HG03139 (cell line): Measurements from ENCODE around the gene ZDHHC15.
"Not testable (repeated sequence)": the region's sequence is repeated elsewhere in the genome, so short reads cannot be mapped to it uniquely, and the experiment has no call there.

Experiments
- ATAC-seq: cut with Tn5 transposase; IDR thresholded peaks from one replicate; pipeline ENCODE4 v1.9.1; 2021; ENCODE audit not compliant: unreplicated experiment

ZDHHC15 gene, protein sequence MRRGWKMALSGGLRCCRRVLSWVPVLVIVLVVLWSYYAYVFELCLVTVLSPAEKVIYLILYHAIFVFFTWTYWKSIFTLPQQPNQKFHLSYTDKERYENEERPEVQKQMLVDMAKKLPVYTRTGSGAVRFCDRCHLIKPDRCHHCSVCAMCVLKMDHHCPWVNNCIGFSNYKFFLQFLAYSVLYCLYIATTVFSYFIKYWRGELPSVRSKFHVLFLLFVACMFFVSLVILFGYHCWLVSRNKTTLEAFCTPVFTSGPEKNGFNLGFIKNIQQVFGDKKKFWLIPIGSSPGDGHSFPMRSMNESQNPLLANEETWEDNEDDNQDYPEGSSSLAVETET

DNA sequence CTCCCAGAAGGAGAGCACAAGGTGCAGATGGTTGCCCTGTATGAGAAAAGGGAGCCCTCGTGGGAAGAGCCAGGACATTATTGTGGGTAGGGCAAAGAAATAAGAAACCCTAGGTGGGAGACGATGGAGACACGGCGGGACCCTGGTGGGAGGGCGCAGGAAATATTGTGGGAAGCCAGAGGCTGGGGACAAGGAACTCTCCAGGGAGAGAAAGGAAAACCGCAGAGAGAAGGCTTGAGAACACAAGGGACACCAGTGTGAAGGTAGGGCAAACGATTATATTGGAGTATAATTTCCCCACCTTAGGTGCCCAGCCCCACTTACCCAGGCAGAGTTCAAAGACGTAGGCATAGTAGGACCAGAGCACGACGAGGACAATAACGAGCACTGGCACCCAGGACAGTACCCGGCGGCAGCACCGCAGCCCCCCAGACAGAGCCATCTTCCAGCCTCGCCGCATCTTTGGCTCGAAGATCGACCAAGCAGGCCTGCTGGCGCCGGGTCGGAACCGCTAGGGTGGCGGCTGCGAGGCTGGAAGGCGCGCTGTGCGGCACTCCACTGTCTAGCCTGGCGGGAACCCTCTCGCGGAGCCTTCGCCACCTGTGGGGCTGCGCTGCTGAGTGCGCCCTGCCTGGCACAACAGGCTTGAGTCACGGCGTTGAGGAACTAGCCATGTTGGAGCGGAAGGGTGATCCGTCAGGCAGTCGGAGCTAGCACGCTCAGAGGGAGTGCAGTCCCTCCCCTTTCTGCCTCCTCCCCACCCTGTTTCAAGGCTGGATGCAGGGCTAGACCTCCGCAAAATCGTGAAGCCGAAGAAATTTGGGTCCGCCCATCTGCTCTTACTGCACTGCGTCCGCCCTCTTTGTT lies at the start of gene ZDHHC15:
Gene ZDHHC15 (minus strand): TSS at position 473 of the 867 bp plus-strand sequence. CDS start 13 bp downstream, at position 460.
- no peak for ATAC-seq

DNA sequence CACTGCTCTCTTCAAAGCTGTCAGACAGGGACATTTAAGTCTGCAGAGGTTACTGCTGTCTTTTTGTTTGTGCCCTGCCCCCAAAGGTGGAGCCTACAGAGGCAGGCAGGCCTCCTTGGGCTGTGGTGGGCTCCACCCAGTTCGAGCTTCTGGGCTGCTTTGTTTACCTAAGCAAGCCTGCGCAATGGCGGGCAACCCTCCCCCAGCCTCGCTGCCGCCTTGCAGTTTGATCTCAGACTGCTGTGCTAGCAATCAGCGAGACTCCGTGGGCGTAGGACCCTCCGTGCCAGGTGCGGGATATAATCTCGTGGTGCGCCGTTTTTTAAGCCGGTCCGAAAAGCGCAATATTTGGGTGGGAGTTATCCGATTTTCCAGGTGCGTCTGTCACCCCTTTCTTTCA lies 37.7 kb upstream of the ZDHHC15 start:
- ATAC-seq, result not testable (repeated sequence)

DNA sequence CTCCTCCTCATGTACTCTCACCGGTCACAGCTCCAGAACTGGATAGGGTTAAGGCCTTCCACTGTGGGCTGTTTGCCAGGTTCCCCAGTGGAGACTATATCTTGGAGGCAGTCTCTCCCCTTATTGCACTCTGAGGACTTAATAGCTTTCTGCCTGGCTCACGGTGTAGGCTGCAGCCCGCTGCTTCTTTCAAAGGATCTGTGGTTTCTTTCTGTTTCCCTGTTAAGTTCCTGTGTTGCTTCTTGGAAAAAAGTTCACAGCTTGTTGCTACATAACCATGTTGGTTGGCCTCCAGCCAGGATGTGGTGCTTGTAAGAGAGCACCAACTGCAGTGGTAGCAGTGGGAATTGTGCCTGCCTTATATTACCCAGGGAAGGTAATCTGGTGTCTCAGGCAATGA lies 24.9 kb upstream of the ZDHHC15 start:
- no peak for ATAC-seq

DNA sequence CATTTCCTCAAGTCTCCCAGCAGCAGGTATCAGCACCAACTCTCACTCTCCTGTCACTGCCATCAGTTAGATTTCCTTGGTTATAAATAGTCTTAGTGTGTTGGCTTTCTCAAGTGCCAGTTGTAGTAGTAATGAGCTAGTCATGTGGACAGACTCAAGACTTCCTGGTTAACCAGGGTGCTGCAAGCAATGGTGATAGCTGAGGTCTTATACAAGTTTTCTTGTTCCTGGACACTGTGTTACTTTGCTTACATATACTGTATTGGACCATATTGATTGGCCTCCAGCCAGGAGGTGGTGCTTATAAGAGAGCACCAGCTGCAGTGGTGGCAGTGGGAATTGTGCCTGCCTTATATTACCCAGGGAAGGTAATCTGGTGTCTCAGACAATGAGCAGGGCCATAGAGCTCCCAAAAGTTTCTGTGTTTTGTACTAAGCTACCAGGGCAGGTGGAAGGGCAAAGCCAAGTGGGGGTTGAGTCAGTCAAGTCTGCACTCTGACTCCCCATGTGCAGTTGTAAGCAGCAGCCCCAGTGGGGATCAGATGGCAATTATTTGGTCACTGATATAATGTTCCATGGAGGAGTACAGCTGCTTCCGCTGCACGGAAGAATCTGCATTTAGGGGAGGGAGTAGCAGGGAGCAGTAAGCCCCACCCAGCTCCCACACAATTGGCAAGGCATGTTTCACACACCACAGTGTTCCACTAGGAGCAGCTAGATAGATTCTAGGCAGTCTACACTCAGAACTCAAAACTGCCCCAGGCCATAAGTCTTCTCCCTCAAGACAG lies 24.1 kb upstream of the ZDHHC15 start:
- ATAC-seq, result no peak

DNA sequence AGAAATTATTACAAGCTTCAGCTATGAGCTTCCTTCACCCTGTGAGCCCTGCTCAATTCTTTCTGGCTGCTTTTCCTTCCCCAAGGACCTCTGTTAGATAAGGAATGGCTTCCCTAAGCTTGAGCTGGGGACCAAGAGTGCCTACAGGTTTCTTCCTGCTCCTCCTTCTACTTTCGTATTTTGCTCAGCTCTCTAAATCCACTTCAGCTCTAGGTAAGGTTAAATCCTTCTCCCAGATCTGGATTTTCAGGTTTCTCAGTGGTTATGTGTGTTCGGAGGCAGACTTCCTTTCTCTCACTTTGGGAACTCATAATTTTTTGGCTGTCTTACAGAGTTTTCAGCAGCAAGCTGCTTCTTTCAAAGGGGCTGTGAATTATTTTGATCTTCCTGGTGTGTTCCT lies 21.9 kb upstream of the ZDHHC15 start:
- ATAC-seq, result no peak

DNA sequence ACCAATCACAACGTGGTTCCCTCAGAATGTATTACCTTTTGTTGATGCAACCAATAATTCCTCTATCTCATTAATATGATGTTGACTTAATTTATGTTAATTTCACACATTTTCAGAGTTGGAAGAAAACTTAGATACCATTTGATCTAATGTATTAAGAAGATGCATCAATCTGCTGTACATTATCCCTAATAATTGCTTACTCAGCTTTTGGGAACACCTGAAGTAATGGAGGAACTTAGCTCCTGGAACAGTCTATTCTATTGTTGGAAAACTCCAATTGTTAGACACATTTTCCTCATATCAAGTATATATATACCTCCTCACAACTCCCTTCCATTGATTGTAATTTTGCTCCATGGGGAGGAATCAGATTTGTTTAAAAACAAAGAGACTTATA lies 38.9 kb downstream of the ZDHHC15 start:
- ATAC-seq, result no peak

DNA sequence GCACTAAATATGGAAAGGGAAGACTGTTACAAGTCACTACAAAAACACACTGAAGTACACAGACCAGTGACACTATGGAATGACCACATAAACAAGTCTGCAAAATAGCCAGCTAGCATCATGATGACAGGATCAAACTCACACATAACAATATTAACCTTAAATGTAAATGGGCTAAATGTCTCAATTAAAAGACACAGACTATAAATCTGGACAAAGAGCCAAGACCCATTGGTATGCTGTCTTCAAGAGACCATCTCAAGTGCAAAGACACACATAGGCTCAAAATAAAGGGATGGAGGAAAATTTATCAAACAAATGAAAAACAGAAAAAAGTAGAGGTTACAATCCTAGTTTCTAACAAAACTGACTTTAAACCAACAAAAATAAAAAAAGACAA lies 61.1 kb downstream of the ZDHHC15 start:
- ATAC-seq, result not testable (repeated sequence)

DNA sequence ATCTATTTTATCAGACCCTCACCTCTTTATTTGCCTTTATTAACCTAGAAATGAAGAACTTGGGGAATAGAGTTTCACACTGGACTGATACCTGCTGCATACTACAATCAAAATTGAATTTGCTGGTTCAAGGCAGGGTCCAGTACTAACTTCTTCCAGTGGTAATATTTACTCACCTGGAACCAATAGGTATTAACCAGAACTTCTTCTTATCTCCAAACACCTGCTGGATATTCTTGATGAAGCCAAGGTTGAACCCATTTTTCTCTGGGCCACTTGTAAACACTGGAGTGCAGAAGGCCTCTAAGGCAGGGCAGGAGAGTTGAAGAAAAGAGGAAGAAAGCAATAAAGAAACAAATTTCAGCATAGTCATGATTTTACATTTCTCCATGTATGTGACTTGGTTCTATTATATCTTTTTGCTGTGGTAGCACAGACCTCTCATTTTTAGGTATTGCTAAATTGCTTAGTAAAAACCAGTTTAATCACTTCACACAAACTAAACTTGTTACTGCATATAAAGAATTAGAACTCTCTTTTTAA lies 101.1 kb downstream of the ZDHHC15 start:
- ATAC-seq, result no peak

DNA sequence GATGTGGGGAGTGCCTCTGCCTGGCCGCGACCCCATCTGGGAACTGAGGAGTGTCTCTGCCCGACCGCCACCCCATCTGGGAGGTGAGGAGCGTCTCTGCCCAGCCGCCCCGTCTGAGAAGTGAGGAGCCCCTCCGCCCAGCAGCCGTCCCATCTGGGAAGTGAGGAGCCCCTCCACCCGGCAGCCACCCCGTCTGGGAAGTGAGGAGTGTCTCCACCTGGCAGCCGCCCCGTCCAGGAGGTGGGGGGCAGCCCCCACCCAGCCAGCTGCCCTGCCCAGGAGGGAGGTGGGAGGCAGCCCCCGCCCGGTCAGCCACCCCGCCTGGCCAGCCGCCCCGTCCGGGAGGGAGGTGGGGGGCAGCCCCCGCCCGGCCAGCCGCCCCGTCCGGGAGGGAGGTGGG lies 115.7 kb downstream of the ZDHHC15 start:
- not testable (repeated sequence) for ATAC-seq

DNA sequence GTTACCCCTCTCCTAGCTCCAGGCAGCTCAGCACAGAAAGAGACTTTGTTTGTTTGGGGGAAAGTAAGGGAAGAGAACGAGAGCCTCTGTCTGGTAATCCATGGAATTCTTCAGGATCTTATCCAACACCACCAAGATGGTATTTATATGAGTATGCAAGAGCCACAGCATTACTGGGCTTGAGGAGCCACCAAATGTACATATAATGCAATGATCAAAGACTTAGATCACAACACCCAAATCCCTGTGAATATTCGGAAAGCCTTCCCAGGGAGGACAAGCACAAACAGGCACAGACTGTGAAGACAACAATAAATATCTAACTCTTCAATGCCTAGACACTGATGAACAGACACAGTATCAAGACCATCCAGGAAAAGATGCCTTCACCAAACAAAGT lies 132.4 kb downstream of the ZDHHC15 start:
- no peak for ATAC-seq

DNA sequence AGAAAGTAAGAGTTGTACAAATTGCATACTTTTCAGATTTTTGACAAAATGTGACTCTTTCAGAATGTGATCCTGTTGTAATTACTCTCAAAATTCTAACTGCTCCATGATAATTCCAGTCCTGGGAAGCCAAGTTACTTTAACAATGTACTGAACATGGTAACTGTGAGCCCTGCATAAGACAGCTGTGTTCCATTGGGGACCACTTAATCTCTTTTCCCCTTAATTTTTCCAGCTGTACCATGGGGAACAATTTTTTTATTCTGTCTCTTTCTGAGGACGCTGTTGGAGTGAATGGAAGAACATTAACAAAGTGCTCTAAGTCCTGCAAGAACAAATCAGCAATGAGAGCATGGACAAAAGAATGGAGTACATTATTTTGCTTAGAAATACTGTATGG lies 153.1 kb downstream of the ZDHHC15 start:
- ATAC-seq, result no peak

DNA sequence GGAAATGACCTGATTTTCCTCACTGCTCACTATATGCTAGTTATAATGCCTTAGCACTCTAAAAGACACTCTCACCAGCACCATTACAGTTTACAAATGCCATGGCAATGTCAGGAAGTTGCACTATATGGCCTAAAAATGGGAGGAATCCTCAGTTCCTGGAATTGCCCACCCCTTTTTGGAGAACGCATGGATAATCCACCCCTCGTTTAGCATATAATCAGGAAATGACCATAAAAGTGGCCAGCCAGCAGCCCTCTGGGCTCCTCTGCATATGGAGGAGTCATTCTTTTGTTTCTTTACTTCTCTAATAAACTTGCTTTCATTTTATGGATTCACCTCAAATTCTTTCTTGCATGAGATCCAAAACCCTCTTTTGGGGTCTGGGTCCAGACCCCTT lies 156.0 kb downstream of the ZDHHC15 start:
- ATAC-seq, result no peak

DNA sequence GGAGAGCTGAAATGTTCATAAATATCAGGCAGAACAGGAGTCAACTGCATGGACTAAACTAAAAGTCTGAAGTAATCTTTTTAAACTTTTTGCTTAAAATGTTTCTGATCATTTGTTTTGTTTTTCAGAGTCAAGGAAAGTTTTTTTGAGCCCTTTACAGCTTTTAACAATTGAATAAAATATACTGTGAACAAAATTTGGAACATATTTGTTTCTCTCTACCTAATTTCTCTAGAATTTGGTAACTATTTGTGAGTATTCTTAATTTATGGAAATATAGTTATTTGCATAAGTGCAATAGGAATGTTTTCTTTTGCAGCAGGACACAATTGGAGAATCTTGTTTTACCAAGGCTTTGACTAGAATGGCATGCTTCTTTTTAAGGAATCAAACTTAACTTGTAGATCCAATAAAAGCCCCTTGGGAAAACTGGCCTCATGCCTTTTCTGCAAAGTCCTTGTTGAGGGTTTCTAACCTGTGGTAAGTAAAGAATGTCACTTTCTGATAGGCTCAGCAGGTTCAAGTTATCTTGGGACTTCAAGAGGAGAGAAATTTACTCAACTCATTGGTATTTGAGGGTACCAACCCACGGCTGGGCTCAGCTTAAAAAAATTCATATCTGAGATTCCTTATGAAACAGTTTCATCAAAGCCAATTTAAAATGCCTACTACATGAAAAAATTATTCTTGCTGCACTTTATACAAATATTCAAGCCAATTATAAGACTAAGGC lies 157.4 kb downstream of the ZDHHC15 start:
- no peak for ATAC-seq

DNA sequence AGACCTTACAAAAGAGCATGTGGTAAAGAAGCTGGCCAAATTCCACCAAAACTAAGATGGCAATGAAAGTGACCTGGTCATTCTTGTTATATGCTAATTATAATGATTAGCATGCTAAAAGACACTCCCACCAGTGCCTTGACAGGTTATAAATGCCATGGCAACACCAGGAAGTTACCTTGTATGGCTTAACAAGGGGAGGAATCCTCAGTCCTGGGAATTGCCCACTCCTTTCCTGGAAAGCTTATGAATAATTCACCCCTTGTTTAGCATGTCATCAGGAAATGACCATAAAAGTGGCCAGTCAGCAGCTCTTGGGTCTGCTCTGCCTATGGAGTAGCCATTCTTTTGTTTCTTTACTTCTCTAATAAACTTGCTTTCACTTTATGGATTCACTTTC lies 161.0 kb downstream of the ZDHHC15 start:
- no peak for ATAC-seq

DNA sequence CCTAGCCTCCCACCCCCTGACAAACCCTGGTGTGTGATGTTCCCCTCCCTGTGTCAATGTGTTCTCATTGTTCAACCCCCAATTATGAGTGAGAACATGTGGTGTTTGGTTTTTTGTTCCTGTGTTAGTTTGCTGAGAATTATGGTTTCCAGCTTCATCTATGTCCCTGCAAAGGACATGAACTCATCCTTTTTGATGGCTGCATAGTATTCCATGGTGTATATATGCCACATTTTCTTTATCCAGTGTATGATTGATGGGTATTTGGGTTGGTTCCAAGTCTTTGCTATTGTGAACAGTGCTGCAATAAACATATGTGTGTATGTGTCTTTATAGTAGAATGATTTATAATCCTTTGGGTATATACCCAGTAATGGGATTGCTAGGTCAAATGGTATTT lies 174.2 kb downstream of the ZDHHC15 start:
- ATAC-seq, result not testable (repeated sequence)

DNA sequence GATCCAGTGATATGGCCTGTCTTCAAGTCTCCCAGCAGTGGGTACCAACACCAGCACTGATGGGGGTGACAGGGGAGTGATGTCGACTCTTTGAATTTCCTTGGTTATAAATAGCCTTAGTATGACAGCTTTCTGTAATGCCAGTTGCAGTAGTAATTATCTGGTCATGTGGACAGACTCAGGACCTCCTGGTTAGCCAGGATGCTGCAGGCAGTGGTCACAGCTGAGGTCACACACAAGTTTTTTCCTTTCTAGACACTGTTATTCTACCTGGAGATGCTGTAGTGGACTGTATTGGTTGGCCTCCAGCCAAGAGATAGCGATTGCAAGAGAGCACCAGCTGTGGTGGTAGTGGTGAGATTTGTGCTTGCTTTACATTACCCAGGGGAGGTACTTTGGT lies 185.3 kb downstream of the ZDHHC15 start:
- ATAC-seq, result no peak

DNA sequence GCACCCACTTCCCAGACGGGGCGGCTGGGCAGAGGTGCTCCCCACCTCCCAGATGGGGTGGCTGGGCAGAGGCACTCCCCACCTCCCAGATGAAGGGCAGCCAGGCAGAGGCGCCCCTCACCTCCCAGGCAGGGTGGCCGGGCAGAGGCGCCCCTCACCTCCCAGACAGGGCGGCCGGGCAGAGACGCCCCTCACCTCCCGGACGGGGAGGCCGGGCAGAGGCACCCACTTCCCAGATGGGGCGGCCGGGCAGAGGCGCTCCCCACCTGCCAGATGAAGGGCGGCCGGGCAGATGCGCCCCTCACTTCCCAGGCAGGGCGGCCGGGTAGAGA lies 187.7 kb downstream of the ZDHHC15 start:
- ATAC-seq, result no peak

DNA sequence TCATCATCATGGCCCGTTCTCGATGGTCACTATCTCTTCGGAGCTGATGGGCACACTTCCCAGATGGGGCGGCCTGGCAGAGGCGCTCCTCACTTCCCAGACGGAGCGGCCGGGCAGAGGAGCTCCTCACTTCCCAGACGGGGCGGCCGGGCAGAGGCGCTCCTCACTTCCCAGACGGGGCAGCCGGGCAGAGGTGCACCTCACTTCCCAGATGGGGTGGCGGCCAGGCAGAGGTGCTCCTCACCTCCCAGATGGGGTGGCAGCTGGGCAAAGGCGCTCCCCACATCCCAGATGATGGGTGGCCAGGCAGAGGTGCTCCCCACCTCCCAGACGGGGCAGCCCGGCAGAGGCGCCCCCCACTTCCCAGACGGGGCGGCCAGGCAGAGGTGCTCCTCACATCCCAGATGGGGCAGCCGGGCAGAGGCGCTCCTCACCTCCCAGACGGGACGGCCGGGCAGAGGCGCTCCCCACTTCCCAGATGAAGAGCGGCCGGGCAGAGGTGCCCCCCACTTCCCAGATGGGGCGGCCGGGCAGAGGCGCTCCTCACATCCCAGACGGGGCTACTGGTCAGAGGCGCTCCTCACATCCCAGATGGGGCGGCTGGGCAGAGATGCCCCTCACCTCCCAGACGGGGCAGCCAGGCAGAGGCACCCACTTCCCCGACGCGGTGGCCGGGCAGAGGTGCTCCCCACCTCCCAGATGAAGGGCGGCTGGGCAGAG lies 188.3 kb downstream of the ZDHHC15 start:
- not testable (repeated sequence) for ATAC-seq

DNA sequence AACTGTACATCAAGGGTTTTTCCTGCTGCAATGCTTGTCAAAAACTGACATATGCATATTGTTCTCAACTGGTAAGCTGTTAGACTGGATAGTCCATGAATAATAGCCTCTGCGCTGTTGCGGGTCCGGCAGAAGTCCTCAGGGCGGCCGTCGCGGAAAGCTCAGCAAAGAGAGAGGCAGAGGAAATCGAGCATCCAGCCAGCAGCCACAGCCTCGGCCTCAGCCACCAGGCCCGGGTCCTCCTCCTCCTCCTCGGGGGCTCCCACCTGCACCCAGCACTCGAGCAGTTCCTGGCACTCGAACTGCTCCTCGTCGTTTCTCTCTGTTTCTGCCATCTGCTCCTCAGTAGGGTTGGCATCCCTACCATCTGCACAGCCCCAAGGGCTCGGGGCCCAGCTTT lies 195.2 kb downstream of the ZDHHC15 start:
- ATAC-seq, result no peak
